Caco-2 (cell line): Measurements from ENCODE around the gene MIPEP. TPM values are rescaled to one million over a fixed set of nuclear protein-coding genes. Genes with fewer than 3 reads are reported as not detected.
"Not testable (repeated sequence)": the region's sequence is repeated elsewhere in the genome, so short reads cannot be mapped to it uniquely, and the experiment has no call there.

Source experiments
- BruUV-seq: library from RNA; stranded (reverse); fragments of 400-500 nt; replicated peaks from 2 replicates; lab custom pipeline; 2021; lab: Mats Ljungman, UMichigan
- CTCF ChIA-PET: fragments of 300-600 bp; sonication (Branson Sonifier 250); formaldehyde crosslinking; loops from one replicate; lab custom pipeline; 2022; ENCODE audit warnings: antibody characterized with exemption; lab: Charles Lee
- POLR2A ChIA-PET: fragments of 300-600 bp; sonication (Branson Sonifier 250); formaldehyde crosslinking; loops from one replicate; lab custom pipeline; 2022; ENCODE audit warnings: antibody characterized with exemption; lab: Charles Lee
- DNase-seq, 2 experiments: peaks; one replicate each; pipeline versions ENCODE4 v3.0.0 to v3.0.0-alpha.2; 2020 to 2022
- H3K27me3 ChIP-seq: replicated peaks from 2 replicates; pipeline ENCODE4 v1.6.0; 2011; ENCODE audit warnings: low read length; ENCODE audit not compliant: control insufficient read depth, insufficient read depth
- H3K36me3 ChIP-seq: 2 replicates; pipeline ENCODE4 v1.5.1; 2011; ENCODE audit warnings: low read length; ENCODE audit not compliant: control insufficient read depth, insufficient read depth
- H3K4me1 ChIP-seq: fragments of 250-450 bp; sonication (Bioruptor Pico); 2 replicates; pipeline ENCODE4 v1.5.1; 2020; ENCODE audit warnings: mild to moderate bottlenecking
- H3K4me3 ChIP-seq: 2 replicates; pipeline ENCODE4 v1.5.1; 2011; ENCODE audit warnings: low read depth, mild to moderate bottlenecking, control low read depth, low read length
- H3K9me3 ChIP-seq: fragments of 250-450 bp; sonication (Bioruptor Pico); 2 replicates; pipeline ENCODE4 v1.5.1; 2020; ENCODE audit warnings: mild to moderate bottlenecking, moderate library complexity
- H3K27ac Mint-ChIP-seq: one replicate; pipeline ENCODE4 v1.8.0; 2022; ENCODE audit warnings: mixed read lengths; ENCODE audit not compliant: unreplicated experiment
- H3K27me3 Mint-ChIP-seq: one replicate; pipeline ENCODE4 v1.8.0; 2022; ENCODE audit warnings: mixed read lengths; ENCODE audit not compliant: insufficient read depth, unreplicated experiment
- H3K36me3 Mint-ChIP-seq: one replicate; pipeline ENCODE4 v1.8.0; 2022; ENCODE audit warnings: mild to moderate bottlenecking, mixed read lengths; ENCODE audit not compliant: insufficient read depth, unreplicated experiment
- H3K4me1 Mint-ChIP-seq: one replicate; pipeline ENCODE4 v1.8.0; 2022; ENCODE audit warnings: low read depth, mixed read lengths; ENCODE audit not compliant: unreplicated experiment
- H3K4me3 Mint-ChIP-seq: one replicate; pipeline ENCODE4 v1.8.0; 2022; ENCODE audit warnings: mild to moderate bottlenecking, moderate library complexity, mixed read lengths; ENCODE audit not compliant: unreplicated experiment
- H3K9me3 Mint-ChIP-seq: one replicate; pipeline ENCODE4 v1.8.0; 2022; ENCODE audit warnings: mixed read lengths; ENCODE audit not compliant: unreplicated experiment
- CTCF ChIP-seq, 2 experiments: fragments of 200-600 bp in 1 of 2; IDR thresholded peaks; 1 replicate in 1 of 2; 2 replicates in 1 of 2; pipeline versions ENCODE4 v1.5.1 to v1.8.0; 2011 to 2022; ENCODE audit warnings: antibody characterized with exemption in 1 of 2, control low read depth in 1 of 2, inconsistent platforms in 1 of 2, low read depth in 1 of 2, low read length in 1 of 2, mild to moderate bottlenecking in 1 of 2, moderate library complexity in 1 of 2; ENCODE audit not compliant: insufficient read depth in 1 of 2, severe bottlenecking in 1 of 2, unreplicated experiment in 1 of 2
- intact Hi-C: fragments of 100-400 bp; cut with micrococcal nuclease; formaldehyde crosslinking; loops from one replicate; pipeline ENCODE4 v1.10.0; 2022; ENCODE audit not compliant: unreplicated experiment
- total RNA-seq: library from RNA; stranded (reverse); gene quantifications from 2 replicates; pipeline ENCODE4 v1.2.3, GENCODE V29; 2022

MIPEP gene
- total RNA-seq, 1 experiment from 2014 or later: 40.6 TPM

- Histone ChIP-seq H3K9me3 (no peaks in the 10 kb centered on the region), H3K27me3 (no peaks in the 10 kb centered on the region), H3K4me3 (peak overlapping the region; percentile 90), H3K36me3 (no peaks in the 10 kb centered on the region; the same call in 1 of the 2 replicates), H3K4me1 (0 out of 2 replicates have a peak, but pooled peaks cover 9% of the 10 kb centered on the region)
- BruUV-seq: no TSS peak
- peak overlapping the region; percentile 97 for H3K4me3 Mint-ChIP-seq
- H3K4me1 Mint-ChIP-seq: peaks cover 7% of the 10 kb centered on the region
- peak overlapping the region; percentile 88 for H3K27ac Mint-ChIP-seq
- ChIA-PET CTCF (interaction anchor here (0.7 to 2.7 kb wide), 8 partner anchors 11 to 423 kb away, joined by 3 to 11 read pairs (median 5); partner anchors contain the start of gene TNFRSF19), POLR2A (interaction anchor here (1.8 kb wide), 1 partner anchor 311 kb away, joined by 8 read pairs; no protein-coding TSS in a partner anchor)
- TF ChIP-seq CTCF (IDR thresholded peaks at IDR 0.05; ENCODE audit: insufficient read depth in 1 of 2, low read depth in 1 of 2, low read length in 1 of 2, severe bottlenecking in 1 of 2, unreplicated experiment in 1 of 2): peak; percentile 30 to 50
- intact Hi-C loops: loop anchor here (2.0 to 5.0 kb wide), 2 partner anchors 313 to 423 kb away; no protein-coding TSS in a partner anchor
- H3K36me3 Mint-ChIP-seq: peaks cover 10% of the 10 kb centered on the region
- no peaks in the 10 kb centered on the region for H3K9me3 Mint-ChIP-seq
- no peaks in the 10 kb centered on the region for H3K27me3 Mint-ChIP-seq
- DNase-seq: peak in 1 of 2 experiments; percentile 33
Measured at GRCh38 chr13:23889615-23890607, 711 bp upstream of the MIPEP start.

GRCh38 chr13:23884361-23884760 lies 4.8 kb downstream of the MIPEP start:
- DNase-seq: not testable (repeated sequence)

GRCh38 chr13:23883255-23883654 lies 5.9 kb downstream of the MIPEP start:
- H3K36me3 ChIP-seq: no peaks in the 10 kb centered on the region; the same call in 1 of the 2 replicates
- no peaks in the 10 kb centered on the region for H3K9me3 ChIP-seq
- Mint-ChIP-seq H3K9me3 (no peaks in the 10 kb centered on the region), H3K4me1 (no peaks in the 10 kb centered on the region), H3K27me3 (no peaks in the 10 kb centered on the region), H3K27ac (no peak overlapping the region), H3K36me3 (peaks cover 40% of the 10 kb centered on the region), H3K4me3 (no peak overlapping the region)
- no peak for TF ChIP-seq CTCF (IDR thresholded peaks at IDR 0.05; ENCODE audit: insufficient read depth in 1 of 2, low read depth in 1 of 2, low read length in 1 of 2, severe bottlenecking in 1 of 2, unreplicated experiment in 1 of 2)
- BruUV-seq: no TSS peak
- 0 out of 2 replicates have a peak, but pooled peaks cover 4% of the 10 kb centered on the region for H3K4me1 ChIP-seq
- ChIA-PET POLR2A (no interaction called here), CTCF (no interaction called here)
- DNase-seq: no peak
- H3K27me3 ChIP-seq: no peaks in the 10 kb centered on the region
- no peak overlapping the region for H3K4me3 ChIP-seq
- intact Hi-C loops: no loop called here

More at GRCh38 chr13:23884361-23884760, 4.8 kb downstream of the MIPEP start:
- H3K36me3 Mint-ChIP-seq: peaks cover 39% of the 10 kb centered on the region
- POLR2A ChIA-PET, H3K4me1 Mint-ChIP-seq, H3K27ac Mint-ChIP-seq, H3K27me3 Mint-ChIP-seq, BruUV-seq, intact Hi-C loops, H3K36me3 ChIP-seq, H3K4me3 Mint-ChIP-seq, H3K27me3 ChIP-seq, H3K4me1 ChIP-seq, H3K4me3 ChIP-seq, H3K9me3 ChIP-seq, H3K9me3 Mint-ChIP-seq, CTCF ChIA-PET: not testable (repeated sequence)

- H3K4me1 ChIP-seq, H3K9me3 Mint-ChIP-seq, DNase-seq, BruUV-seq, POLR2A ChIA-PET, H3K27me3 ChIP-seq, H3K4me3 Mint-ChIP-seq, H3K4me3 ChIP-seq, CTCF ChIA-PET, intact Hi-C loops, H3K36me3 ChIP-seq, H3K27ac Mint-ChIP-seq, H3K4me1 Mint-ChIP-seq, H3K9me3 ChIP-seq, H3K27me3 Mint-ChIP-seq: not testable (repeated sequence)
- H3K36me3 Mint-ChIP-seq: peaks cover 40% of the 10 kb centered on the region
Measured at GRCh38 chr13:23881402-23881800, 7.8 kb downstream of the MIPEP start.

GRCh38 chr13:23880493-23881401 lies 8.5 kb downstream of the MIPEP start:
- H3K9me3 ChIP-seq, H3K27me3 ChIP-seq, intact Hi-C loops, H3K4me1 Mint-ChIP-seq, CTCF ChIA-PET, POLR2A ChIA-PET, H3K4me3 ChIP-seq, H3K36me3 ChIP-seq, BruUV-seq, H3K4me3 Mint-ChIP-seq, DNase-seq, H3K9me3 Mint-ChIP-seq, H3K4me1 ChIP-seq, H3K27me3 Mint-ChIP-seq, H3K27ac Mint-ChIP-seq: not testable (repeated sequence)
- H3K36me3 Mint-ChIP-seq: peaks cover 47% of the 10 kb centered on the region
